K562 (cell line): ENCODE measurements around the gene COPS4. TPM values are rescaled to one million over a fixed set of nuclear protein-coding genes. Genes with fewer than 3 reads are reported as not detected.

Experiments
- ARID1B ChIP-seq: fragments of 450-650 bp; IDR thresholded peaks from 2 replicates; pipeline ENCODE4 v1.6.1; 2016; ENCODE audit warnings: antibody characterized with exemption, mild to moderate bottlenecking, inconsistent platforms
- BMI1 ChIP-seq: fragments of 150-350 bp; IDR thresholded peaks from 2 replicates; pipeline ENCODE4 v1.6.1; 2014; ENCODE audit warnings: low read length
- CHCHD3 ChIP-seq: fragments of 250-450 bp; sonication (Bioruptor Pico); IDR thresholded peaks from 2 replicates; pipeline ENCODE4 v2.1.2; 2022; ENCODE audit warnings: mild to moderate bottlenecking
- COPS2 ChIP-seq: fragments of 450-650 bp; conservative IDR thresholded peaks from 2 replicates; pipeline ENCODE4 v1.6.1; 2016; ENCODE audit warnings: mild to moderate bottlenecking, moderate library complexity
- CREBBP ChIP-seq: IDR thresholded peaks from one replicate; pipeline ENCODE4 v1.6.1; 2012; ENCODE audit warnings: low read depth, mild to moderate bottlenecking, control low read depth, inconsistent platforms, low read length
- DEAF1 ChIP-seq: fragments of 450-650 bp; formaldehyde crosslinking; IDR thresholded peaks from 2 replicates; pipeline ENCODE4 v1.4.0; 2020; ENCODE audit warnings: mild to moderate bottlenecking, moderate library complexity
- DNMT1 ChIP-seq: fragments of 450-650 bp; IDR thresholded peaks from 2 replicates; pipeline ENCODE4 v1.6.1; 2016; ENCODE audit warnings: antibody characterized with exemption, mild to moderate bottlenecking
- ELK3 ChIP-seq: fragments of 450-650 bp; formaldehyde crosslinking; IDR thresholded peaks from 2 replicates; pipeline ENCODE4 v1.4.0; 2020; ENCODE audit warnings: mild to moderate bottlenecking
- ERF ChIP-seq: fragments of 450-650 bp; formaldehyde crosslinking; IDR thresholded peaks from 2 replicates; pipeline ENCODE4 v1.4.0; 2020; ENCODE audit warnings: mild to moderate bottlenecking, mixed read lengths
- MYNN ChIP-seq, 2 experiments: sonication (generic); formaldehyde crosslinking in 1 of 2; IDR thresholded peaks; 2 replicates each; pipeline versions ENCODE4 v1.5.0 to v1.6.1; 2016 to 2020; ENCODE audit warnings: antibody characterized with exemption in 1 of 2, missing genetic modification reagents in 1 of 2
- NR2F6 ChIP-seq: fragments of 450-650 bp; formaldehyde crosslinking; IDR thresholded peaks from 2 replicates; pipeline ENCODE4 v1.4.0; 2020; ENCODE audit warnings: mild to moderate bottlenecking
- RAD21 ChIP-seq, 2 experiments: fragments of 250-450 bp in 1 of 2; fragments of 450-650 bp in 1 of 2; sonication (Bioruptor Pico) in 1 of 2; formaldehyde crosslinking in 1 of 2; IDR thresholded peaks in 1 of 2; conservative IDR thresholded peaks in 1 of 2; 2 replicates each; pipeline versions ENCODE4 v1.4.0 to v1.8.0; 2020 to 2022; ENCODE audit warnings: mild to moderate bottlenecking in 2 of 2, moderate library complexity in 1 of 2
- RBM34 ChIP-seq: fragments of 200-400 bp; formaldehyde crosslinking; IDR thresholded peaks from 2 replicates; pipeline ENCODE4 v1.6.1; 2018; ENCODE audit warnings: low read length, borderline replicate concordance; ENCODE audit not compliant: insufficient read depth
- TGIF2 ChIP-seq: sonication (generic); formaldehyde crosslinking; IDR thresholded peaks from 2 replicates; pipeline ENCODE4 v1.8.1; 2022; ENCODE audit warnings: mild to moderate bottlenecking, missing genetic modification reagents, moderate library complexity
- ZC3H4 ChIP-seq: sonication (generic); formaldehyde crosslinking; IDR thresholded peaks from 2 replicates; pipeline ENCODE4 v1.9.0; 2021; ENCODE audit warnings: missing genetic modification reagents, borderline replicate concordance
- ZNF12 ChIP-seq: sonication (generic); formaldehyde crosslinking; IDR thresholded peaks from 2 replicates; pipeline ENCODE4 v1.4.0; 2020; ENCODE audit warnings: mild to moderate bottlenecking, missing genetic modification reagents
- ZNF224 ChIP-seq: sonication (generic); formaldehyde crosslinking; IDR thresholded peaks from 2 replicates; pipeline ENCODE4 v1.8.0; 2022; ENCODE audit warnings: mild to moderate bottlenecking, missing genetic modification reagents
- ZNF274 ChIP-seq: IDR thresholded peaks from 2 replicates; pipeline ENCODE4 v1.6.1; 2011; ENCODE audit warnings: low read depth, mild to moderate bottlenecking, low read length, moderate library complexity, borderline replicate concordance
- ZNF830 ChIP-seq: fragments of 250-450 bp; sonication (Bioruptor Pico); IDR thresholded peaks from 2 replicates; pipeline ENCODE4 v1.5.0; 2021; ENCODE audit warnings: mild to moderate bottlenecking
- polyA plus RNA-seq, 8 experiments: library from polyadenylated mRNA; depleted of rRNA in 4 of 8; stranded (reverse) in 5 of 8; unstranded in 3 of 8; fragments of >200 nt; fragmentation: Nextera tagmentation in 2 of 8; fragmentation: Illumina TruSeq in 1 of 8; extraction: Ambion mirVana in 2 of 8; extraction: Trizol in 1 of 8; gene quantifications; 2 replicates each; pipeline versions ENCODE4 v1.2.1 to v1.2.3, GENCODE V29; 2011 to 2014; ENCODE audit warnings: inconsistent platforms in 1 of 8, missing spikeins in 1 of 8
- total RNA-seq, 7 experiments: library from RNA; depleted of rRNA in 6 of 7; stranded (reverse); fragments of >200 nt in 6 of 7; fragmentation: Illumina TruSeq in 2 of 7; extraction: Trizol in 2 of 7; gene quantifications; 2 replicates each; pipeline versions ENCODE4 v1.2.1 to v1.2.3, GENCODE V29; 2011 to 2021; ENCODE audit warnings: low replicate concordance in 1 of 7
- TF ChIP-seq, protein P1 (sequence below): IDR thresholded peaks from 3 replicates; pipeline ENCODE4 v1.6.1; 2011; ENCODE audit warnings: borderline replicate concordance, mild to moderate bottlenecking; ENCODE audit not compliant: insufficient read length, insufficient read depth

Gene COPS4
- total and polyA plus RNA-seq, 9 of the 15 experiments (the other 6 are each of a cell fraction or from before 2014, with no cell fraction given) = 44.7 to 180 (median 70.9) TPM

- TF ChIP-seq DNMT1 (no peak), TGIF2 (CRISPR knock-in tag) (no peak), BMI1 (no peak), ERF (CRISPR knock-in tag) (no peak), COPS2 (no peak), ZNF830 (CRISPR knock-in tag) (no peak), ZNF12 (CRISPR knock-in tag) (no peak), ZNF224 (CRISPR knock-in tag) (no peak), ARID1B (peak; percentile 90), ZC3H4 (no peak), CHCHD3 (CRISPR knock-in tag) (no peak), RBM34 (no peak), RAD21 (CRISPR knock-in tag; conservative IDR thresholded peaks at IDR 0.05 in 1 of 2, IDR thresholded peaks at IDR 0.05 in 1 of 2) (0 out of 4 replicates have a peak, but pooled peaks of 1 of the 2 experiments have one; percentile 9), MYNN (IDR thresholded peaks at IDR 0.05) (no peak), MYNN (CRISPR knock-in tag; IDR thresholded peaks at IDR 0.05) (no peak), CREBBP (no peak), ZNF274 (no peak), ELK3 (CRISPR knock-in tag) (no peak), NR2F6 (CRISPR knock-in tag) (no peak), DEAF1 (no peak)
- TF ChIP-seq, protein P1, sequence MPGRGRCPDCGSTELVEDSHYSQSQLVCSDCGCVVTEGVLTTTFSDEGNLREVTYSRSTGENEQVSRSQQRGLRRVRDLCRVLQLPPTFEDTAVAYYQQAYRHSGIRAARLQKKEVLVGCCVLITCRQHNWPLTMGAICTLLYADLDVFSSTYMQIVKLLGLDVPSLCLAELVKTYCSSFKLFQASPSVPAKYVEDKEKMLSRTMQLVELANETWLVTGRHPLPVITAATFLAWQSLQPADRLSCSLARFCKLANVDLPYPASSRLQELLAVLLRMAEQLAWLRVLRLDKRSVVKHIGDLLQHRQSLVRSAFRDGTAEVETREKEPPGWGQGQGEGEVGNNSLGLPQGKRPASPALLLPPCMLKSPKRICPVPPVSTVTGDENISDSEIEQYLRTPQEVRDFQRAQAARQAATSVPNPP = no peak
These were observed 15.0 kb upstream of the COPS4 start (continued) for GRCh38 chr4:83019794-83020494.
